ENCODE measurements around the gene GRIK2.
"Not testable (repeated sequence)": the region's sequence is repeated elsewhere in the genome, so short reads cannot be mapped to it uniquely, and the experiment has no call there.

GRIK2 gene

DNA sequence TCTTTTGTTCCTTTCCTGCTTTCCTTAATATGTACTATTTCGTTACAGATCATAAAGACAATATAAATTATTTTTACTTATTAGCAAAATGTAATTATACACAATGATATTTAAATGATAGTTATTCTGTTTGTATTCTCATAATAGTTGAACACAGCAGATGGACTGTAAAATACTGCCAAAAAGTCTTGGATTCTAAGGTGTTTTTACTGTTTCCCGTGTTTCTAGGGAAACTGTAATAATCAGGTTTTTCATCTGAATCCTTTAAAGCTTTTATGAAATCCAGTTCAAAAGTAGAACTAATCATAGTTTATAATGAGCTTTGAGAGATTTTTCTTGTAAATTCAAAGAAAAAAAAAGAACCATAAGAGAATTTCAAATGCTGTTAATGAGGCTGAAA lies 148.4 kb downstream of the GRIK2 start:
- DNase-seq: no peak

GRCh38 chr6:101543796-101544195 lies 150.3 kb downstream of the GRIK2 start:
- DNase-seq: no peak

GRCh38 chr6:101544286-101544685 lies 150.8 kb downstream of the GRIK2 start:
- no peak for DNase-seq

DNA sequence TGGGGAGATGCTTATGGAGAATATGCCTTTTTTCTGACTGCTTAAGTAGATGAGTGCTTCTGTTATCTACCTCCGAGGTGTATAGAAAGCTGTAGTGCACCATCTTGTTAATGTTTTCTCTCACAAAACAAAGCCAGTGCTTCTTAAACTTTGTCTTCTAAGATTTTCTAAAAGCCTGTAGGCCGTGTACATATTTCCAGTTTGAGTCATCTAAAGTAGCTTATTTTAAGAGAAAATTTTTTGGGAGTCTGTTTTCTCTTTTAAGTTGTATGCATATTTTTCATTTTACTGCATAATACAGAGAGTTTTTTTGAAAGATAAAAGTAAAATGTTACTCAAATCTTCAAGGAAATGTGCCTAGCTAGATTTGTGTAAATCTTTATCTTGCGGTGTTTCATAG lies 151.7 kb downstream of the GRIK2 start:
- no peak for DNase-seq

DNA sequence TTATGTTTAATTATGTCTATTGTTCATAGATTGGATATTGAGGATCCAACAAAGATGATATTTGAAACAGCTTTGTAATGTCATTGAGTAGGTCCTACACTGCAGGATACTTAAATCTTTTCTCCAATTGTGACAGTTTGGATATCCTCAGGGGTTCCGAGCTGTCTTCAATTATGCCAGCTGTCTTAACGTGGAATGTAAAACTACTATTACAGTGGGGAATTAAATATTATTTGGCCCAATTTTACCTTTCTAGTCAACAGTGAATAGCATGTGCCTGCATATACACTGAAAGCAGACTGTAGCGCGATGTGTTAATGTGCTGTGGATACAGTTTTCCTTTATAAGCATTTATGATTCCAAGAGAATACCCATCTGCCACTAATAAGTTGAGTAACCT lies 156.9 kb downstream of the GRIK2 start:
- DNase-seq: no peak

- no peak for DNase-seq
Measured at GRCh38 chr6:101554231-101554630, 160.7 kb downstream of the GRIK2 start.

- DNase-seq: no peak
Measured at GRCh38 chr6:101558712-101559111, 165.2 kb downstream of the GRIK2 start.

DNA sequence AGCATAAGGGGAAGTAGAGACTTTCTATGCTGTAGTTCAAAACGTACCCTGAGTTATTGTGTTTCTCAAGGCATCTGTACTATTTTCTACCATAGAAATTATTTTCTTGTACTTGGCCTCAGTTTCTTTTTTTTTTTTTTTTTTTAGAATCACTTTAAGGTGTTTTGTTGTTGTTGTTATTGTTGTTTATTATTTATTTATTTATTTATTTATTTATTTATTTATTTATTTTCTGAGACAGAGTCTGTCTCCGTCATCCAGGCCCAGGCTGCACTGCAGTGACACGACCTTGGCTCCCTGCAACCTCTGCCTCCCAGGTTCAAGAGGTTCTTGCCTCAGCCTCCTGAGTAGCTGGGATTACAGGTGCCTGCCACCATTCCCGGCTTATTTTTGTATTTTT lies 179.1 kb downstream of the GRIK2 start:
- DNase-seq: no peak

GRCh38 chr6:101577091-101577490 lies 183.6 kb downstream of the GRIK2 start:
- DNase-seq: no peak

- DNase-seq: no peak
Measured at GRCh38 chr6:101578306-101578705, 184.8 kb downstream of the GRIK2 start.

- no peak for DNase-seq
Measured at GRCh38 chr6:101582792-101583191, 189.3 kb downstream of the GRIK2 start.

DNA sequence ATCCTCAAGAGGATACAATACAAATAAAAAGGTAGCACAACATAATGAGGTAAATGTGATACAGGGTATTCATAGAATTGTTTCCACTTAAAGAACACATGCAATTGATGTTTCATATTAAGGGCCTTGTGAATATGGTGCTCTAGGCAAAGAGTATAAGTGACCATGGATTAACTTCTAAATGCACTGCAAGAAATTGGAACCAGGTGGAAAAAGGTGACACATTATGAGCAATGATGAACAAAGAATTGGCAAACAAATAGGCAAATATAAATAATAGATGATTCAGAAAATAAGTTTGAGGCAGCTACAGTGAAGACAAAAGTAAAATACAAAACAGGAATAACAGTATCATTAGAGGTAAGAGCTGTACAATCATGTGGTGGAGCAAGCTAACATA lies 192.0 kb downstream of the GRIK2 start:
- no peak for DNase-seq

GRCh38 chr6:101588343-101588742 lies 194.8 kb downstream of the GRIK2 start:
- DNase-seq: no peak

DNA sequence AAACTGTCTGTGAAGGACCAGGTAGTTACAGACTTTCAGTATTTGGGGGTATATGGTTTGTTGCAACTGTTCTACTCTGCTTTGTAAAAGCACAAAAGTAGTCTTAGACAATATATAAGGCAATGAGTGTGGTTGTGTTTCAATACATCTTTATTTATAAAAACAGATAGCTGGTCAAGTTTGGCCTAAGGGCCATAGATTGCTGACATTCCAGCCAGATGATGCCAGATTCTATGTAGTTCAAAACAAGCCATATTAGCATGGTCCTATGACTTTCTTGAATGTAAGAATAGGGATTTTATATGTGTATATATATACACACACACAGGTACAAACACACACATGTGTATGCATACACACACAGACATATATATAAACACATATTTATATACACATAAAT lies 201.8 kb downstream of the GRIK2 start:
- DNase-seq: no peak

DNA sequence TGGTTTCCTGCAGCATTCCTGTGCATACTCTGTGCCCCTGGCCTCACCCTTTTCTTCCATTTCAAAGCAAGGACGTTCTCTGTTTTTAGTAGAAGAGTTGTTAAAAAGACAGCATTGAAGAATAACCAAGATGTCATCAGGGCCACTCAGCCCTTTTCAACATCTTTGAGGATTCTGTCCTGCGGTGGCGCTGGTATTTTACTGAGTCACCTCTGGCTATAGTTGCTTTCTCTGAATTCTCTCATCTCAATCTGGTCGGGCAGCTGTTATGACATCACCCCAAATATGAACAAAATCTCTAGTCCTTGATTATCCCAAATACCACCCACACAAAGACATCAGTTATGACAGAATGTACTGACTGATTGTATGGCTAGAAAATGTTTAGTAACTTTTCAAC lies 204.2 kb downstream of the GRIK2 start:
- DNase-seq: no peak

- DNase-seq: no peak
Measured at GRCh38 chr6:101605426-101605825, 211.9 kb downstream of the GRIK2 start.

- DNase-seq: no peak
Measured at GRCh38 chr6:101605874-101606273, 212.4 kb downstream of the GRIK2 start.

- DNase-seq: no peak
Measured at GRCh38 chr6:101607111-101607690, 213.7 kb downstream of the GRIK2 start.

DNA sequence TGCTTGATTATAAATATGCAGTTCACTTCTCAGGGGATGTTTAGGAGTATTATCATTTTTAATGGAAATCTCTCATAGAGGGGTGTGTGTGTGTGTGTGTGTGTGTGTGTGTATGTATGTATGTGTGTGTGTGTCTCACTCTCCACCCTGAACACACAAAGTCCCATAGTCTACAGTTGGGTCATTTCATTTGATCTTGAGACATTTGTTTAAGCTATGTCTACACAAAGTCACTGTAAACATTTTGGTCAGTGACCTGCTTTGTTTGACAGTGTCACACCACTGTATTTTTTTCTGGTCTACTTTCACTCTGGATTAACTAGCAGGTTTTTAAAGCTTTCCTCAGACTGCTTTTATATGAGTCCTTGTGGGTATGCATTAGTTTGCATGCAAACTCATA lies 215.2 kb downstream of the GRIK2 start:
- no peak for DNase-seq

DNA sequence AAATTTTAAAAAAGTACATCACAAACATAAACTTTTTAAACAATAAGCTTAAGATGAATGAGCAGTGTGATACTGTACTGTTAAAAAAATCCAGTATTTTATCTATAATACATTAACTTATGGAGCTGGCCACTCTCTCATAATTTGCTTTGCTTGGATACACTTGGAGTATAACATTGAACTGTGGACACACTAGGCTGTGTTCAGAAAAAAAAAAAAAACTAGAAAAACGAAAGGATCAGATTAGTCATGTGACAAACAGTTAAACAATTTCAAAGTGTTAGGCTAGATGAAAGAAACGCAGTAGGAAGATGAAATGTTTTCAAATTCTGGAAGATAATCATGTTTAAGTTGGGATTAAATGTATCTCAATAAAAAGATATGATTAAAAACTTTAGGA lies 220.0 kb downstream of the GRIK2 start:
- no peak for DNase-seq

- no peak for DNase-seq
Measured at GRCh38 chr6:101614774-101615173, 221.3 kb downstream of the GRIK2 start.

- no peak for DNase-seq
Measured at GRCh38 chr6:101626269-101626668, 232.8 kb downstream of the GRIK2 start.

DNA sequence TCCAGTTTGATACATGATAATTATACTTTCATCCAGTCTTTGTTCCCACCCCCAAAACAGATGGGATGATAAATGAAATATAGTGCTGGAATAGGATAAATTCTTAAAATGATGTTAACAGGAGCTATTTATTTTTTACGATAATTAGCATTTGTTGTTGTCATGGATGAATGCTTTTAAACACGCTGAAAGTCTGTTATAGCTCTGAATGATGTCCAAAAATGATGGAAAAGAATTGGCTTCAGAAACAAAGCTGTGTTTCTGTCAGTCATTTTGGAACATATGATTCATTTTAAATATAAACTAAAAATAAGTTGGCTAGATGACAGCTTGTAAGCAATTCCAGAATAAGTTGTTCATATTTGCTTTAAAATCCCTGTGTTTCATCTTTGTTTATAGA lies 237.4 kb downstream of the GRIK2 start:
- no peak for DNase-seq

DNA sequence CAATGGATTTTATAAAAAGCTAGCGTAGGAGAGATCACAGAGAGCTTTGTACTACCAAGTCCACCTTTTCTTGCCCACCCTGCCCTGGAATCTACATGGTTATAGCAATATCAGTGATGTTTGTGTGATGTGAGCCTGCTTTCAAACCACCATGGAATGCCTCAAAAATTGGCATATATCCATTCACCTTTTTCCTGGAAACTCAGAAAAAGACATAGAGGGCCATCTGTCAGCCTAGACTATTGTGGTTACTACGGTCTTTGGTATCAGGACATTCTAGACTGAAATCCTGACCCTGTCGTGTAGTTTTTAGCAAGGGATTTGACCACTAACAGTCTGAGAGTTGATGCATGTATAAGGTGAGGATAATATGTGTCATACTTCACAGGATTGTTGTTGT lies 239.6 kb downstream of the GRIK2 start:
- no peak for DNase-seq

DNA sequence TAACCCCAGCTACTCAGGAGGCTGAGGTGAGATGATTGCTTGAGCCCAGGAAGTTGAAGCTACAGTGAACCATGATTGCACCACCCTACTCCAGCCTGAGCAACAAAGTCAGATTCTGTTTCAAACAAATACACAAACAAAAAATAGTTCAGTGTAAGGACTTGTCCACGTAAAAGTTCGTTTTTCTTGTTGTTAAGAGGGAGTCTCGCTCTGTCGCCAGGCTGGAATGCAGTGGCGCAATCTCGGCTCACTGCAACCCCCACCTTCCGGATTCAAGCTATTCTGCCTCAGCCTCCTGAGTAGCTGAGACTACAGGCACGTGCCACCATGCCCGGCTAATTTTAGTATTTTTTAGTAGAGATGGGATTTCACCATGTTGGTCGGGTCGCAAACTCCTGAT lies 245.4 kb downstream of the GRIK2 start:
- DNase-seq: not testable (repeated sequence)

DNA sequence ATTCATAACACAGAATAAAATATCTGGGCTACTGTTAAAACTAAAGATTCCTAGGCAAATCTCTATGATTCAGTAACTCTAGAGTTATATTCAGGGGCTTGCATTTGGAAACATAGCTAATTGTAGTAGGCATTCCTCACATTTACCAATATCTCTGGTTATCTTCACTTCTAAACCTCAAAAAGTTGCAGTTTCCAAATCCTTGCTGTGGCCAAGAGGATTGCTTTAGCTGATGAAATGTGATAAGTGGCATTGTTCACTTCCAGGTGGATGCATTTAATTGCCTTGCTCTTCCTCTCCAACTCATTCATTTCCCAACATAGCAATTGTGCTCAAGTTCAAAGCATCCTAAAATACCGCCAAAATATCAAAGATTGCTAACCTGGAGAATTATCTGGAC lies 246.6 kb downstream of the GRIK2 start:
- DNase-seq: no peak

Measured in stimulated activated CD4-positive, alpha-beta T cell treated with anti-CD3 and anti-CD28 coated beads, Interleukin-4, amount 100 ng/mL, for 4 hours (primary cell).